ENCODE data around the gene NPC1. TPM values are rescaled to one million over a fixed set of nuclear protein-coding genes. Genes with fewer than 3 reads are reported as not detected.

NPC1 gene
- total and polyA plus RNA-seq, 2 of the 8 experiments (the other 6 are each of a cell fraction or from before 2014, with no cell fraction given) = 34.1 to 39.5 TPM

- no peak overlapping the region for H2AK5ac ChIP-seq (ENCODE audit: low read depth, low read length)
- H3K4ac ChIP-seq (replicated peaks; ENCODE audit: insufficient read length, low read depth, low read length) = no peak overlapping the region
- H3K27me3 ChIP-seq (replicated peaks in 1 of 4; ENCODE audit: control insufficient read depth in 3 of 4, extremely low read depth in 1 of 4, insufficient read depth in 3 of 4, low read length in 3 of 4) = no peaks in the 10 kb centered on the region
- no peak overlapping the region for H2BK120ac ChIP-seq (replicated peaks; ENCODE audit: low read depth, low read length)
- no peak overlapping the region for H4K5ac ChIP-seq (ENCODE audit: insufficient read length, low read depth, low read length)
- no peaks in the 10 kb centered on the region for H3K9me3 ChIP-seq (ENCODE audit: insufficient read depth in 2 of 2, low read depth in 1 of 2, low read length in 1 of 2)
- no peak overlapping the region for H3K4me2 ChIP-seq (ENCODE audit: insufficient read depth in 1 of 2, low read depth in 2 of 2, low read length in 2 of 2)
- FAIRE-seq (no peak), DNase-seq (ENCODE audit: low read depth in 1 of 2, low spot score in 2 of 2) (no peak)
- H3K23me2 ChIP-seq (ENCODE audit: low read depth, low read length) = no peaks in the 10 kb centered on the region
- H3K27ac ChIP-seq (ENCODE audit: low read depth, low read length) = no peak overlapping the region
- no peaks in the 10 kb centered on the region for H3K79me2 ChIP-seq (ENCODE audit: control insufficient read depth in 1 of 2, insufficient read depth in 2 of 2, low read length in 2 of 2)
- H2BK5ac ChIP-seq (ENCODE audit: low read depth, low read length) = no peak overlapping the region
- H3K4me3 ChIP-seq (ENCODE audit: extremely low read depth in 1 of 4, insufficient read depth in 2 of 4, low read depth in 3 of 4, low read length in 4 of 4) = no peak overlapping the region
- H3K18ac ChIP-seq (ENCODE audit: extremely low read depth, low read length) = no peak overlapping the region
- H2AFZ ChIP-seq (ENCODE audit: low read length) = no peak overlapping the region
- peaks cover 5 to 57% (median 18%) of the 10 kb centered on the region in 4 experiments; a peak in 7 of 8 replicates for H3K36me3 ChIP-seq (ENCODE audit: control insufficient read depth in 2 of 4, insufficient read depth in 4 of 4, low read length in 3 of 4)
- no peak overlapping the region for H2BK20ac ChIP-seq (ENCODE audit: low read length)
- WGBS, 2 experiments (ENCODE audit: extremely low coverage in 1 of 2, insufficient coverage in 1 of 2, insufficient read length in 1 of 2, insufficient replicate concordance in 2 of 2, low coverage in 1 of 2, low lambda C conversion rate in 2 of 2, missing lambda C conversion rate in 1 of 2) = 93% methylated on average over 3 of the region's 3 CpGs; no CpG with 5 or more reads in 1 of the 2 experiments
- H4K20me1 ChIP-seq (replicated peaks in 1 of 2; ENCODE audit: control insufficient read depth in 1 of 2, insufficient read depth in 2 of 2, low read length in 2 of 2) = no peaks in the 10 kb centered on the region
- ChIA-PET POLR2A (ENCODE audit: partially characterized antibody) (no interaction called here), CTCF (ENCODE audit: partially characterized antibody) (interaction anchor here (1.2 kb wide), 1 partner anchor 51 kb away, joined by 3 read pairs; no protein-coding TSS in a partner anchor)
- H3K23ac ChIP-seq (ENCODE audit: insufficient read length) = no peak overlapping the region
- no peak overlapping the region for H4K8ac ChIP-seq (ENCODE audit: extremely low read depth, insufficient read depth, low read length)
- no peak overlapping the region for H2BK15ac ChIP-seq (ENCODE audit: low read length)
- H4K91ac ChIP-seq (replicated peaks; ENCODE audit: insufficient read length, low read length) = no peak overlapping the region
- no peak overlapping the region for H3K14ac ChIP-seq (ENCODE audit: insufficient read length)
- H2BK12ac ChIP-seq (ENCODE audit: low read depth, low read length) = no peak overlapping the region
- TF ChIP-seq TBP (IDR thresholded peaks at IDR 0.05; ENCODE audit: low read depth, low read length) (no peak), TAF7 (optimal IDR thresholded peaks at IDR 0.05; ENCODE audit: borderline replicate concordance, low read depth, low read length) (no peak), TEAD4 (IDR thresholded peaks at IDR 0.05; ENCODE audit: low read depth, low read length) (no peak)
- no peak overlapping the region for H3K9ac ChIP-seq (replicated peaks in 1 of 4; ENCODE audit: extremely low read depth in 1 of 4, low read depth in 3 of 4, low read length in 3 of 4)
- H3K79me1 ChIP-seq (ENCODE audit: low read depth, low read length) = no peaks in the 10 kb centered on the region
- H3K4me1 ChIP-seq (replicated peaks in 1 of 4; ENCODE audit: control insufficient read depth in 3 of 4, insufficient read depth in 4 of 4, low read length in 3 of 4) = no peaks in the 10 kb centered on the region
- no peak overlapping the region for H3K56ac ChIP-seq (replicated peaks; ENCODE audit: insufficient read length, low read depth, low read length)
Observed at GRCh38 chr18:23567671-23568070, 18.6 kb downstream of the NPC1 start.

Data from H1 (cell line).